Measurements from ENCODE around the gene NOS3. TPM values are rescaled to one million over a fixed set of nuclear protein-coding genes. Genes with fewer than 3 reads are reported as not detected.

The NOS3 gene
- total and polyA plus RNA-seq, 9 of the 15 experiments (the other 6 are each of a cell fraction or from before 2014, with no cell fraction given) = 1.1 to 121 (median 23.6) TPM

DNA sequence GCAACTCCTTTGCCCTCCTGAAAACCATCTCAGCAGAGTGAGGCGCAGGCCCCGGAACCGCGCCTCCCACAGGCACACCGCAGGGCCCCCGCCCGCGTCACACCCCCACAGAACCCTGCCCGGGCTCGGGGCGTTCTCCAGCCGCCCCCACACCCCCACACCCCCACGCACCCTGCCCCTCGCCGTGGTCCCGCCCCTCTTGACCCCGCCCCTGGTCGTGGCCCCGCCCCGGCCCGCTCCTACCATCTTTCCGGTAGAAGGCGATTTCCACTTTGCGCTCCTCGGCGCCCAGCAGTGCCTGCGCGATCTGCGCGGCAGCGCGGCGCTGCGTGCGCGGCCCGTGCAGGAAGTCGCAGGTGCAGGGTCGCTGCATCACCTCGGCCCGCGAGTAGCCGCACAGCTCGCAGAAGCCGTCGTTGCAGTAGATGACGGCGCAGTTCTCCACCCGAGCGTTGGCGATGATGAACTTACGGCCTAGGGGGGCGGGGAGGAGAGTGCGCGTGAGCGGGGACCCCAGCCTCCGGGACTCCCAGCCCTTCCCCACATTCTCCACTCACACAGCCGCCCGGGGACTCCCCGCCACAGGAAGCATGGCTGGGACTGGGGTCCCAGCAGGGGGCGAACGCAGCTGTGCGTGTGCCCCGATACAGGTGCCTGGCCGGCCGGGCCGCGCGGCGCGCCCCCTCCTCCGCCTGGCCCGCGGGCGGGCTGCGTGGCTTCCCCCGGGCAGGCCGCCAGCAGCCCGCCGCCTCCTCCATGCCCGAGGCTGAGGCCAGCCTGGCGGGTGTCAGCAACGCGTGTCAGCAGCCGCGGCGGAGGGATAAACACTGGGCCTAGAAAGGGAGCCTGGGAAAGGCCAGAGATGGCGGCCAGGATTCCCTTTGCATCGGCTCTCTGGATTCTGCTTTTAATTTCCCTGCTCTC is 16.1 kb upstream of the NOS3 start (continued):
- 0 out of 2 replicates have a peak, but pooled peaks have one; percentile 6 for TF ChIP-seq HDAC6 (IDR thresholded peaks at IDR 0.05; ENCODE audit: low read depth, low read length)
- TF ChIP-seq ZNF224 (CRISPR knock-in tag; IDR thresholded peaks at IDR 0.05) = no peak
- TF ChIP-seq BRD9 (IDR thresholded peaks at IDR 0.05; ENCODE audit: low read depth, partially characterized antibody) = no peak
- no peak for TF ChIP-seq PTRF (tag; IDR thresholded peaks at IDR 0.05)
- TF ChIP-seq BDP1 (IDR thresholded peaks at IDR 0.05; ENCODE audit: insufficient read depth, insufficient read length) = no peak
- no peak for TF ChIP-seq DNMT1 (IDR thresholded peaks at IDR 0.05)
- TF ChIP-seq NFIC (IDR thresholded peaks at IDR 0.05) = peak; percentile 59
- TF ChIP-seq SMARCA5 (IDR thresholded peaks at IDR 0.05) = no peak
- no peak for TF ChIP-seq NFRKB (IDR thresholded peaks at IDR 0.05; ENCODE audit: low read depth)
- no peak for TF ChIP-seq ZNF830 (CRISPR knock-in tag; IDR thresholded peaks at IDR 0.05)
- TF ChIP-seq, protein P1, sequence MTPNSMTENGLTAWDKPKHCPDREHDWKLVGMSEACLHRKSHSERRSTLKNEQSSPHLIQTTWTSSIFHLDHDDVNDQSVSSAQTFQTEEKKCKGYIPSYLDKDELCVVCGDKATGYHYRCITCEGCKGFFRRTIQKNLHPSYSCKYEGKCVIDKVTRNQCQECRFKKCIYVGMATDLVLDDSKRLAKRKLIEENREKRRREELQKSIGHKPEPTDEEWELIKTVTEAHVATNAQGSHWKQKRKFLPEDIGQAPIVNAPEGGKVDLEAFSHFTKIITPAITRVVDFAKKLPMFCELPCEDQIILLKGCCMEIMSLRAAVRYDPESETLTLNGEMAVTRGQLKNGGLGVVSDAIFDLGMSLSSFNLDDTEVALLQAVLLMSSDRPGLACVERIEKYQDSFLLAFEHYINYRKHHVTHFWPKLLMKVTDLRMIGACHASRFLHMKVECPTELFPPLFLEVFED (CRISPR knock-in tag; conservative IDR thresholded peaks at IDR 0.05) = no peak
- no peak for TF ChIP-seq TSC22D4 (tag; IDR thresholded peaks at IDR 0.05)
- no peak for TF ChIP-seq ELF4 (CRISPR knock-in tag; IDR thresholded peaks at IDR 0.05)
- no peak for TF ChIP-seq POLR2H (tag; IDR thresholded peaks at IDR 0.05; ENCODE audit: low read depth)
- no peak for TF ChIP-seq DIDO1 (tag; IDR thresholded peaks at IDR 0.05; ENCODE audit: low read depth)
- TF ChIP-seq, protein P2, sequence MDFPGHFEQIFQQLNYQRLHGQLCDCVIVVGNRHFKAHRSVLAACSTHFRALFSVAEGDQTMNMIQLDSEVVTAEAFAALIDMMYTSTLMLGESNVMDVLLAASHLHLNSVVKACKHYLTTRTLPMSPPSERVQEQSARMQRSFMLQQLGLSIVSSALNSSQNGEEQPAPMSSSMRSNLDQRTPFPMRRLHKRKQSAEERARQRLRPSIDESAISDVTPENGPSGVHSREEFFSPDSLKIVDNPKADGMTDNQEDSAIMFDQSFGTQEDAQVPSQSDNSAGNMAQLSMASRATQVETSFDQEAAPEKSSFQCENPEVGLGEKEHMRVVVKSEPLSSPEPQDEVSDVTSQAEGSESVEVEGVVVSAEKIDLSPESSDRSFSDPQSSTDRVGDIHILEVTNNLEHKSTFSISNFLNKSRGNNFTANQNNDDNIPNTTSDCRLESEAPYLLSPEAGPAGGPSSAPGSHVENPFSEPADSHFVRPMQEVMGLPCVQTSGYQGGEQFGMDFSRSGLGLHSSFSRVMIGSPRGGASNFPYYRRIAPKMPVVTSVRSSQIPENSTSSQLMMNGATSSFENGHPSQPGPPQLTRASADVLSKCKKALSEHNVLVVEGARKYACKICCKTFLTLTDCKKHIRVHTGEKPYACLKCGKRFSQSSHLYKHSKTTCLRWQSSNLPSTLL (IDR thresholded peaks at IDR 0.05) = no peak
- no peak for TF ChIP-seq FOS (IDR thresholded peaks at IDR 0.05; ENCODE audit: extremely low read depth, insufficient read length)
- TF ChIP-seq ZNF184 (CRISPR knock-in tag; IDR thresholded peaks at IDR 0.05) = no peak
- TF ChIP-seq, protein P3, sequence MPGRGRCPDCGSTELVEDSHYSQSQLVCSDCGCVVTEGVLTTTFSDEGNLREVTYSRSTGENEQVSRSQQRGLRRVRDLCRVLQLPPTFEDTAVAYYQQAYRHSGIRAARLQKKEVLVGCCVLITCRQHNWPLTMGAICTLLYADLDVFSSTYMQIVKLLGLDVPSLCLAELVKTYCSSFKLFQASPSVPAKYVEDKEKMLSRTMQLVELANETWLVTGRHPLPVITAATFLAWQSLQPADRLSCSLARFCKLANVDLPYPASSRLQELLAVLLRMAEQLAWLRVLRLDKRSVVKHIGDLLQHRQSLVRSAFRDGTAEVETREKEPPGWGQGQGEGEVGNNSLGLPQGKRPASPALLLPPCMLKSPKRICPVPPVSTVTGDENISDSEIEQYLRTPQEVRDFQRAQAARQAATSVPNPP (IDR thresholded peaks at IDR 0.05; ENCODE audit: borderline replicate concordance, insufficient read depth, insufficient read length) = no peak
- peak; percentile 59; the same call in 1 of the 2 replicates for TF ChIP-seq TEAD4 (IDR thresholded peaks at IDR 0.05; ENCODE audit: low read length)
- no peak for TF ChIP-seq TEAD4 (CRISPR knock-in tag; IDR thresholded peaks at IDR 0.05; ENCODE audit: borderline replicate concordance)
- TF ChIP-seq ZFP30 (CRISPR knock-in tag; IDR thresholded peaks at IDR 0.05; ENCODE audit: borderline replicate concordance) = no peak
- no peak for TF ChIP-seq ZSCAN32 (CRISPR knock-in tag; IDR thresholded peaks at IDR 0.05)
- TF ChIP-seq ILK (tag; IDR thresholded peaks at IDR 0.05; ENCODE audit: borderline replicate concordance, low read depth) = no peak
- TF ChIP-seq L3MBTL2 (IDR thresholded peaks at IDR 0.05) = peak; percentile 71

Measured in K562 (cell line).